HepG2 (cell line): ENCODE data around the gene PDE1C. TPM values are rescaled to one million over a fixed set of nuclear protein-coding genes. Genes with fewer than 3 reads are reported as not detected.

Experiments
- ATAC-seq: fragments of 200-7000 bp; cut with Tn5 transposase; 3 replicates; pipeline ENCODE4 v1.9.1; 2020; ENCODE audit warnings: mild to moderate bottlenecking, moderate library complexity
- BruUV-seq: library from RNA; stranded (reverse); fragments of 400-500 nt; replicated peaks from 2 replicates; lab custom pipeline; 2021; lab: Mats Ljungman, UMichigan
- CTCF ChIA-PET: fragments of 300-600 bp; formaldehyde crosslinking; extraction: SDS; loops from one replicate; lab custom pipeline; 2021; ENCODE audit warnings: low total read pairs, inconsistent platforms, low intra/inter-chr PET ratio; lab: Yijun Ruan, JAX
- POLR2A ChIA-PET: fragments of 350-600 bp; sonication (Branson Sonifier 250); formaldehyde crosslinking; loops from one replicate; lab custom pipeline; 2020; ENCODE audit warnings: antibody characterized with exemption, inconsistent platforms; lab: Yijun Ruan, JAX
- DNase-seq: peaks from one replicate; pipeline ENCODE4 v3.0.0-alpha.2; 2015; ENCODE audit warnings: low spot score
- FAIRE-seq: peaks from 3 replicates; lab custom pipeline; 2011; peaks lifted over from hg19 to GRCh38; lab: Jason Lieb, UNC
- H2AFZ ChIP-seq: one replicate; pipeline ENCODE4 v1.6.1; 2011; ENCODE audit warnings: low read length, inconsistent platforms
- H3K27ac ChIP-seq: fragments of 300-600 bp; 3 replicates; pipeline ENCODE4 v1.8.0; 2011; ENCODE audit warnings: mixed run types, mild to moderate bottlenecking, mixed read lengths, low read length, inconsistent platforms; ENCODE audit not compliant: insufficient read depth; ENCODE audit errors: extremely low read length
- H3K27me3 ChIP-seq, 2 experiments: fragments of 200-600 bp in 1 of 2; 2 replicates in 1 of 2; 3 replicates in 1 of 2; pipeline versions ENCODE4 v1.6.0 to v1.8.0; 2011; ENCODE audit warnings: low read length in 2 of 2, mild to moderate bottlenecking in 2 of 2, moderate library complexity in 2 of 2, inconsistent platforms in 1 of 2; ENCODE audit not compliant: insufficient read depth in 2 of 2, control insufficient read depth in 1 of 2
- H3K36me3 ChIP-seq, 2 experiments: fragments of 200-600 bp in 1 of 2; replicated peaks in 1 of 2; 2 replicates in 1 of 2; 3 replicates in 1 of 2; pipeline versions ENCODE4 v1.5.1 to v1.8.0; 2011; ENCODE audit warnings: low read length in 2 of 2, inconsistent platforms in 1 of 2; ENCODE audit not compliant: insufficient read depth in 2 of 2, control insufficient read depth in 1 of 2
- H3K4me1 ChIP-seq: 2 replicates; pipeline ENCODE4 v1.5.1; 2012; ENCODE audit warnings: low read length, inconsistent platforms; ENCODE audit not compliant: insufficient read depth
- H3K4me2 ChIP-seq: 2 replicates; pipeline ENCODE4 v1.6.0; 2011; ENCODE audit warnings: low read depth, low read length, inconsistent platforms
- H3K4me3 ChIP-seq, 3 experiments: fragments of 200-600 bp in 1 of 3; sonication (generic), shearing (Covaris generic) in 1 of 3; replicated peaks in 1 of 3; 2 replicates each; pipeline ENCODE4 v1.5.1; 2011 to 2016; ENCODE audit warnings: low read length in 3 of 3, inconsistent platforms in 2 of 3, low read depth in 2 of 3, mild to moderate bottlenecking in 2 of 3, control low read depth in 1 of 3, mixed read lengths in 1 of 3; ENCODE audit not compliant: insufficient read depth in 1 of 3
- H3K79me2 ChIP-seq: one replicate; pipeline ENCODE4 v1.6.1; 2011; ENCODE audit warnings: low read length, inconsistent platforms; ENCODE audit not compliant: insufficient read depth
- H3K9ac ChIP-seq: 2 replicates; pipeline ENCODE4 v1.6.0; 2011; ENCODE audit warnings: mild to moderate bottlenecking, low read depth, low read length, inconsistent platforms; ENCODE audit not compliant: insufficient read depth
- H3K9me3 ChIP-seq: 2 replicates; pipeline ENCODE4 v1.5.1; 2012; ENCODE audit warnings: mild to moderate bottlenecking, low read length
- H4K20me1 ChIP-seq: 2 replicates; pipeline ENCODE4 v1.6.0; 2011; ENCODE audit warnings: inconsistent platforms, mild to moderate bottlenecking, low read length, moderate library complexity; ENCODE audit not compliant: insufficient read depth
- AGO2 ChIP-seq: fragments of 200-400 bp; formaldehyde crosslinking; optimal IDR thresholded peaks from 2 replicates; pipeline ENCODE3; 2017; ENCODE audit warnings: mild to moderate bottlenecking, low read depth, low read length, moderate library complexity
- DNMT3B ChIP-seq: conservative IDR thresholded peaks from 2 replicates; pipeline ENCODE4 v1.6.1; 2016; ENCODE audit warnings: missing biosample characterization, control low read depth
- RARG ChIP-seq: sonication (generic); formaldehyde crosslinking; IDR thresholded peaks from 2 replicates; pipeline ENCODE4 v1.4.0; 2020; ENCODE audit warnings: low read depth, mild to moderate bottlenecking, missing genetic modification reagents
- ZNF234 ChIP-seq: sonication (generic); formaldehyde crosslinking; conservative IDR thresholded peaks from 2 replicates; pipeline ENCODE4 v1.5.1; 2020; ENCODE audit warnings: mild to moderate bottlenecking, missing genetic modification reagents
- ZNF577 ChIP-seq: sonication (generic); formaldehyde crosslinking; IDR thresholded peaks from 2 replicates; pipeline ENCODE4 v1.4.0; 2020; ENCODE audit warnings: mild to moderate bottlenecking, low read depth, missing genetic modification reagents, borderline replicate concordance
- WGBS: methylation state at CpG from one replicate; pipeline ENCODE4 v1.1.6; 2017; ENCODE audit warnings: low lambda C conversion rate; 5-methylcytosine and 5-hydroxymethylcytosine counted together
- in situ Hi-C: cut with HindIII; loops from 2 replicates; pipeline ENCODE4 v1.10.0; 2017; ENCODE audit warnings: low pct_unique_long_range_greater_than_20kb; ENCODE audit not compliant: extremely low pct_ligation_motif_present
- intact Hi-C: fragments of 100-400 bp; cut with micrococcal nuclease; formaldehyde crosslinking; loops from one replicate; pipeline ENCODE4 v1.10.0; 2022; ENCODE audit not compliant: unreplicated experiment
- polyA plus RNA-seq, 8 experiments: library from polyadenylated mRNA; depleted of rRNA in 3 of 8; stranded (reverse) in 7 of 8; unstranded in 1 of 8; fragments of >200 nt; fragmentation: Illumina TruSeq in 4 of 8; extraction: Trizol in 4 of 8; gene quantifications; 2 replicates each; pipeline versions ENCODE4 v1.2.1 to v1.2.3, GENCODE V29; 2011 to 2016; ENCODE audit warnings: low read depth in 4 of 8, missing spikeins in 1 of 8, mixed read lengths in 1 of 8; ENCODE audit not compliant: insufficient read depth in 1 of 8
- total RNA-seq, 5 experiments: library from RNA; depleted of rRNA; stranded (reverse); fragments of >200 nt; fragmentation: Illumina TruSeq; extraction: Trizol; gene quantifications; 2 replicates each; pipeline ENCODE4 v1.2.3, GENCODE V29; 2016; ENCODE audit warnings: low read depth in 1 of 5
- TF ChIP-seq, protein P1 (sequence below): sonication (generic); formaldehyde crosslinking; IDR thresholded peaks from 2 replicates; pipeline ENCODE4 v1.4.0; 2020; ENCODE audit warnings: mild to moderate bottlenecking, missing genetic modification reagents
- TF ChIP-seq, protein P2 (sequence below): sonication (generic); formaldehyde crosslinking; IDR thresholded peaks from one replicate; pipeline ENCODE4 v1.5.1; 2020; ENCODE audit warnings: mild to moderate bottlenecking, missing genetic modification reagents; ENCODE audit errors: not compliant biosample characterization

Gene PDE1C
- total and polyA plus RNA-seq, 2 of the 13 experiments (the other 11 are each of a cell fraction or from before 2014, with no cell fraction given) = not detected

DNA sequence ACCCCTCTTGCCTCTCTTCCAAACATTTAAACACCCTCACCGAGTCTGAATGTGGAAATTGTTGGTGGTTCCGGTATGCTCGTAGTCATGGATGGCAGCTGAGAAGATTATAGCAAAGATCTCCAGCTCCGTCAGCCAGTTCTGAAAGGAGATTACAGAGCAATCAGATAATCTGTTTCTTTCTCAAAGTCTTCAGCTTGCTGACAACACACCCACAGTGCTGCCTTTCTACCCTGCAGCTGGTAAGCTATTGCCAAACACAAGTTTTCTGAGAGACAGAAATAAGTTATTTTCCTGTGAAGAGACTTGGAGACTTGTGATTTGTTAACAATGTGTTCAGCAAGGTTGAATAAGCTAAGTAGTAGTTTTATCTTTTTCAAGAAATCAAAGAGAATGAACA is 219.6 kb downstream of the PDE1C start (continued):
- TF ChIP-seq, protein P1, sequence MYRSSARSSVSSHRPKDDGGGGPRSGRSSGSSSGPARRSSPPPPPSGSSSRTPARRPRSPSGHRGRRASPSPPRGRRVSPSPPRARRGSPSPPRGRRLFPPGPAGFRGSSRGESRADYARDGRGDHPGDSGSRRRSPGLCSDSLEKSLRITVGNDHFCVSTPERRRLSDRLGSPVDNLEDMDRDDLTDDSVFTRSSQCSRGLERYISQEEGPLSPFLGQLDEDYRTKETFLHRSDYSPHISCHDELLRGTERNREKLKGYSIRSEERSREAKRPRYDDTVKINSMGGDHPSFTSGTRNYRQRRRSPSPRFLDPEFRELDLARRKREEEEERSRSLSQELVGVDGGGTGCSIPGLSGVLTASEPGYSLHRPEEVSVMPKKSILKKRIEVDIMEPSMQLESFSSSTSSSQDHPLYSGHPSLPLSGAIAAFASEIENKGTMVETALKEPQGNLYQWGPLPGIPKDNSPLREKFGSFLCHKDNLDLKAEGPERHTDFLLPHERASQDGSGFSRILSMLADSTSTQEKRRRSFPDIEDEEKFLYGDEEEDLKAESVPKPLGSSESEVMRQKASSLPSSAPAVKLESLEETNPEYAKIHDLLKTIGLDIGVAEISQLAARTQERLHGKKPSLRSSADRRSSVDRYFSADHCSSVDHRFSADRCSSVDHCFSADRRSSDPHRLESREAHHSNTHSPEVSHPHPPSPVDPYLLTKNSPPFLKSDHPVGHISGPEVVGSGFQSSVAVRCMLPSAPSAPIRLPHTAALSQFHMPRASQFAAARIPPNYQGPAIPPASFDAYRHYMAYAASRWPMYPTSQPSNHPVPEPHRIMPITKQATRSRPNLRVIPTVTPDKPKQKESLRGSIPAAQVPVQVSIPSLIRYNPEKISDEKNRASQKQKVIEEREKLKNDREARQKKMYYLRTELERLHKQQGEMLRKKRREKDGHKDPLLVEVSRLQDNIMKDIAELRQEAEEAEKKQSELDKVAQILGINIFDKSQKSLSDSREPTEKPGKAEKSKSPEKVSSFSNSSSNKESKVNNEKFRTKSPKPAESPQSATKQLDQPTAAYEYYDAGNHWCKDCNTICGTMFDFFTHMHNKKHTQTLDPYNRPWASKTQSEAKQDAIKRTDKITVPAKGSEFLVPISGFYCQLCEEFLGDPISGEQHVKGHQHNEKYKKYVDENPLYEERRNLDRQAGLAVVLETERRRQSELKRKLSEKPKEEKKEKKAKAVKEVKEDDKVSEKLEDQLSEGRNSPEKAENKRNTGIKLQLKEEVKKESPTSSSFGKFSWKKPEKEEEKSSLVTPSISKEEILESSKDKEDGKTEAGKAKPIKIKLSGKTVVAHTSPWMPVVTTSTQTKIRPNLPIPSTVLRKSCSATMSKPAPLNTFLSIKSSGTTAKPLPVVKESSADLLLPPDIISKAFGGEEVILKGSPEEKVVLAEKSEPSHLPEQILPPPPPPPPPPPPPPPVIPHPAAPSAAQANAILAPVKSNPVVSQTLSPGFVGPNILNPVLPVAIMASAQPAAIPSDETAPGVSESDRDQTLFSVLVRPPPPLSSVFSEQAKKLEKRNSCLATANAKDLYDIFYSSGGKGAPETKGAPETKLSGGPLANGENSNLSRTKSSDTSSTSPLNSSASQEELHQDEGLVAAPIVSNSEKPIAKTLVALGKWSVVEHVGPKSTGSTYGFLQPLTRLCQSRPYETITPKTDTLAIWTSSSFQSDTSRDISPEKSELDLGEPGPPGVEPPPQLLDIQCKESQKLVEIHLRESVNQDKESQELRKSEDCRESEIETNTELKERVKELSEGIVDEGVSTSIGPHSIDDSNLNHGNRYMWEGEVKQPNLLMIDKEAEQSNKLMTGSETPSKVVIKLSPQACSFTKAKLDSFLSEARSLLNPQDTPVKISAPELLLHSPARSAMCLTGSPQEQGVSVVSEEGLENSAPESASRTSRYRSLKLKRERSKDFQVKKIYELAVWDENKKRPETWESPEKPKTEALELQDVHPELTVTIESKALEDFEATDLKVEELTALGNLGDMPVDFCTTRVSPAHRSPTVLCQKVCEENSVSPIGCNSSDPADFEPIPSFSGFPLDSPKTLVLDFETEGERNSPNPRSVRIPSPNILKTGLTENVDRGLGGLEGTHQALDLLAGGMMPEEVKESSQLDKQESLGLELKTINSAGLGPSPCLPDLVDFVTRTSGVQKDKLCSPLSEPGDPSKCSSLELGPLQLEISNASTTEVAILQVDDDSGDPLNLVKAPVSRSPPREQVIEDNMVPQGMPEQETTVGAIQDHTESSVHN = no peak
- TF ChIP-seq ZNF234 (CRISPR knock-in tag) (no peak), ZNF577 (CRISPR knock-in tag) (no peak), AGO2 (no peak), DNMT3B (CRISPR knock-in tag) (no peak)
- TF ChIP-seq, all 625 proteins: peak for 0

DNA sequence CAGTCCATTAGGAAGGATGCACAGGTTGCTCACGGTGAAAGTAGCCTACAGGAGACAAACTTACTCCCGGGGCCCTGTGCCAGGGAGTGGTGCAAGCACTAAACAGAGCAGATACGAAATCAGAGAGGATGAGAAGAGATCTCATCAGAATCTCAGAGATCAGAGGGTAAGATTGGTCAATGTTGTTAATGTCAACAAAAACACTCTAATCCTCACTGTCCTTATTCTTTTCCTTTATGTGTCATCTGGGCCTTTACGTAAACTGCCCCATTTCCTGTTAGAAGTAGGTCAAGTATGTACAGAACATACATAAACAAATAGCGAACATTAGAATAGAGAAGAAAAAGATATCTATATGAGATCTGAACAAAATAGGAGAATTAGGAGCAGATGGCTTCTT is 220.1 kb downstream of the PDE1C start:
- H3K9ac ChIP-seq = no peak overlapping the region
- ChIA-PET CTCF (no interaction called here), POLR2A (no interaction called here)
- H2AFZ ChIP-seq = no peak overlapping the region
- no TSS peak for BruUV-seq
- H3K4me2 ChIP-seq = no peak overlapping the region
- H4K20me1 ChIP-seq = no peaks in the 10 kb centered on the region
- no peak for FAIRE-seq
- H3K36me3 ChIP-seq = no peaks in the 10 kb centered on the region
- WGBS = under 1% methylated on average over 5 of the region's 5 CpGs
- no peaks in the 10 kb centered on the region for H3K9me3 ChIP-seq
- no peak for DNase-seq
- no peak overlapping the region for H3K4me3 ChIP-seq
- ATAC-seq = no peak
- in situ Hi-C loops = no loop called here
- H3K27ac ChIP-seq = no peak overlapping the region
- intact Hi-C loops = no loop called here
- no peaks in the 10 kb centered on the region for H3K4me1 ChIP-seq
- H3K27me3 ChIP-seq = no peaks in the 10 kb centered on the region
- H3K79me2 ChIP-seq = no peaks in the 10 kb centered on the region
- no peak for TF ChIP-seq RARG (CRISPR knock-in tag)
- TF ChIP-seq, protein P2, sequence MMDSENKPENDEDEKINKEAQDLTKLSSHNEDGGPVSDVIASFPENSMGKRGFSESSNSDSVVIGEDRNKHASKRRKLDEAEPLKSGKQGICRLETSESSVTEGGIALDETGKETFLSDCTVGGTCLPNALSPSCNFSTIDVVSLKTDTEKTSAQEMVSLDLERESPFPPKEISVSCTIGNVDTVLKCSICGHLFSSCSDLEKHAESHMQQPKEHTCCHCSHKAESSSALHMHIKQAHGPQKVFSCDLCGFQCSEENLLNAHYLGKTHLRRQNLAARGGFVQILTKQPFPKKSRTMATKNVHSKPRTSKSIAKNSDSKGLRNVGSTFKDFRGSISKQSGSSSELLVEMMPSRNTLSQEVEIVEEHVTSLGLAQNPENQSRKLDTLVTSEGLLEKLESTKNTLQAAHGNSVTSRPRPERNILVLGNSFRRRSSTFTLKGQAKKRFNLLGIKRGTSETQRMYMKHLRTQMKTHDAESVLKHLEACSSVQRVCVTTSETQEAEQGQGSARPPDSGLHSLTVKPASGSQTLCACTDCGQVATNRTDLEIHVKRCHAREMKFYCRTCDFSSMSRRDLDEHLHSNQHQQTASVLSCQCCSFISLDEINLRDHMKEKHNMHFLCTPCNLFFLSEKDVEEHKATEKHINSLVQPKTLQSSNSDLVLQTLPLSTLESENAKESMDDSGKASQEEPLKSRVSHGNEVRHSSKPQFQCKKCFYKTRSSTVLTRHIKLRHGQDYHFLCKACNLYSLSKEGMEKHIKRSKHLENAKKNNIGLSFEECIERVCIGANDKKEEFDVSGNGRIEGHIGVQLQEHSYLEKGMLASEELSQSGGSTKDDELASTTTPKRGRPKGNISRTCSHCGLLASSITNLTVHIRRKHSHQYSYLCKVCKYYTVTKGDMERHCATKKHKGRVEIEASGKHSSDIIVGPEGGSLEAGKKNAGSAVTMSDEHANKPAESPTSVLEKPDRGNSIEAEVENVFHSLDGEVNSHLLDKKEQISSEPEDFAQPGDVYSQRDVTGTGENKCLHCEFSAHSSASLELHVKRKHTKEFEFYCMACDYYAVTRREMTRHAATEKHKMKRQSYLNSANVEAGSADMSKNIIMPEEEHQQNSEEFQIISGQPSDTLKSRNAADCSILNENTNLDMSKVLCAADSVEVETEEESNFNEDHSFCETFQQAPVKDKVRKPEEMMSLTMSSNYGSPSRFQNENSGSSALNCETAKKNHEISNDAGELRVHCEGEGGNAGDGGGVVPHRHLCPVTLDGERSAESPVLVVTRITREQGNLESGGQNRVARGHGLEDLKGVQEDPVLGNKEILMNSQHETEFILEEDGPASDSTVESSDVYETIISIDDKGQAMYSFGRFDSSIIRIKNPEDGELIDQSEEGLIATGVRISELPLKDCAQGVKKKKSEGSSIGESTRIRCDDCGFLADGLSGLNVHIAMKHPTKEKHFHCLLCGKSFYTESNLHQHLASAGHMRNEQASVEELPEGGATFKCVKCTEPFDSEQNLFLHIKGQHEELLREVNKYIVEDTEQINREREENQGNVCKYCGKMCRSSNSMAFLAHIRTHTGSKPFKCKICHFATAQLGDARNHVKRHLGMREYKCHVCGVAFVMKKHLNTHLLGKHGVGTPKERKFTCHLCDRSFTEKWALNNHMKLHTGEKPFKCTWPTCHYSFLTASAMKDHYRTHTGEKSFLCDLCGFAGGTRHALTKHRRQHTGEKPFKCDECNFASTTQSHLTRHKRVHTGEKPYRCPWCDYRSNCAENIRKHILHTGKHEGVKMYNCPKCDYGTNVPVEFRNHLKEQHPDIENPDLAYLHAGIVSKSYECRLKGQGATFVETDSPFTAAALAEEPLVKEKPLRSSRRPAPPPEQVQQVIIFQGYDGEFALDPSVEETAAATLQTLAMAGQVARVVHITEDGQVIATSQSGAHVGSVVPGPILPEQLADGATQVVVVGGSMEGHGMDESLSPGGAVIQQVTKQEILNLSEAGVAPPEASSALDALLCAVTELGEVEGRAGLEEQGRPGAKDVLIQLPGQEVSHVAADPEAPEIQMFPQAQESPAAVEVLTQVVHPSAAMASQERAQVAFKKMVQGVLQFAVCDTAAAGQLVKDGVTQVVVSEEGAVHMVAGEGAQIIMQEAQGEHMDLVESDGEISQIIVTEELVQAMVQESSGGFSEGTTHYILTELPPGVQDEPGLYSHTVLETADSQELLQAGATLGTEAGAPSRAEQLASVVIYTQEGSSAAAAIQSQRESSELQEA = no peak
